Measurements from ENCODE around the gene RIF1. TPM values are rescaled to one million over a fixed set of nuclear protein-coding genes. Genes with fewer than 3 reads are reported as not detected.

RIF1 gene
- total RNA-seq, 6 donors from 2014 or later = 14.1 to 51.7 (median 29.2) TPM

DNA sequence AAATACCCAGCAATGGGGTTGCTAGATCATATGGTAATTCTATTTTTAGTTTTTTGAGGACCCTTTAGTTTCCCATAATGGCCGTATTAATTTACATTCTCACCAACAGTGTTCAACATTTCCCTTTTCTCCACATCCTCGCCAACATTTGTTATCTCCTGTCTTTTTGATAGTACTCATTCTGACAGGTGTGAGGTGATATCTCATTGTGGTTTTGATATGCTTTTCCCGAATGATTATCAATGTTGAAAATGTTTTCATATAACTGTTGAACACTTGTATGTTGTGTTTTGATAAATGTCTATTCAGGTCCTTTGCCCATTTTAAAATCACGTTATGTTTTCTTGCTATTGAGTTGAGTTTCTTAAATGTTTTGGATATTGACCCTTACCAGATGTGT is 5.8 kb upstream of the RIF1 start:
- Histone ChIP-seq H3K27me3 (no peaks in the 10 kb centered on the region), H3K4me3 (no peak overlapping the region), H3K9me3 (no peaks in the 10 kb centered on the region), H3K4me1 (no peaks in the 10 kb centered on the region), H3K36me3 (no peaks in the 10 kb centered on the region), H3K27ac (no peak overlapping the region)
- ATAC-seq (ENCODE audit: low FRiP score in 2 of 2) (no peak), DNase-seq (no peak)
- no peak for TF ChIP-seq POLR2A (IDR thresholded peaks at IDR 0.05)
- TF ChIP-seq, protein P1, sequence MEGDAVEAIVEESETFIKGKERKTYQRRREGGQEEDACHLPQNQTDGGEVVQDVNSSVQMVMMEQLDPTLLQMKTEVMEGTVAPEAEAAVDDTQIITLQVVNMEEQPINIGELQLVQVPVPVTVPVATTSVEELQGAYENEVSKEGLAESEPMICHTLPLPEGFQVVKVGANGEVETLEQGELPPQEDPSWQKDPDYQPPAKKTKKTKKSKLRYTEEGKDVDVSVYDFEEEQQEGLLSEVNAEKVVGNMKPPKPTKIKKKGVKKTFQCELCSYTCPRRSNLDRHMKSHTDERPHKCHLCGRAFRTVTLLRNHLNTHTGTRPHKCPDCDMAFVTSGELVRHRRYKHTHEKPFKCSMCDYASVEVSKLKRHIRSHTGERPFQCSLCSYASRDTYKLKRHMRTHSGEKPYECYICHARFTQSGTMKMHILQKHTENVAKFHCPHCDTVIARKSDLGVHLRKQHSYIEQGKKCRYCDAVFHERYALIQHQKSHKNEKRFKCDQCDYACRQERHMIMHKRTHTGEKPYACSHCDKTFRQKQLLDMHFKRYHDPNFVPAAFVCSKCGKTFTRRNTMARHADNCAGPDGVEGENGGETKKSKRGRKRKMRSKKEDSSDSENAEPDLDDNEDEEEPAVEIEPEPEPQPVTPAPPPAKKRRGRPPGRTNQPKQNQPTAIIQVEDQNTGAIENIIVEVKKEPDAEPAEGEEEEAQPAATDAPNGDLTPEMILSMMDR (IDR thresholded peaks at IDR 0.05) = no peak
- no peak for TF ChIP-seq EP300 (IDR thresholded peaks at IDR 0.05)
- no peak for TF ChIP-seq POLR2AphosphoS5 (IDR thresholded peaks at IDR 0.05)
- WGBS, 2 donors = 71 to 82% methylated on average over 4 of the region's 4 CpGs

DNA sequence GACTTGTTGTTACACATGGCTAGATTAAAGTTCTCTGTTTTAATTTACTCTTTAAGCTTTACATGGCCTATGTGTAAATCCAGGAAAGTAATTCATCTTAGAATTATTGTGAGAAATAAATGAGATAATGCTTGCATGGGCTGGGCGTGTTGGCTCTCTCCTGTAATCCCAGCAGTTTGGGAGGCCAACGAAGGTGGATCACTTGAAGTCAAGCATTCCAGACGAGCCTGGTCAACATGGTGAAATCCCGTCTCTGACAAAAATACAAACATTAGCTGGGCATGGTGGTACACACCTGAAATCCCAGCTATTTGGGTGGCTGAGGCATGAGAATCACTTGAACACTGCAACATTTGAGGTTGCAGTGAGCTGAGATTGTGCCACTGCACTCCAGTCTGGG is 4.3 kb upstream of the RIF1 start:
- Histone ChIP-seq H3K27me3 (no peaks in the 10 kb centered on the region), H3K27ac (no peak overlapping the region), H3K36me3 (no peaks in the 10 kb centered on the region), H3K4me3 (no peak overlapping the region), H3K4me1 (peaks cover 0 to 4% (median 0%) of the 10 kb centered on the region in 4 donors), H3K9me3 (no peaks in the 10 kb centered on the region)
- TF ChIP-seq POLR2AphosphoS5 (IDR thresholded peaks at IDR 0.05) = no peak
- no peak for TF ChIP-seq EP300 (IDR thresholded peaks at IDR 0.05)
- TF ChIP-seq, protein P1 (IDR thresholded peaks at IDR 0.05) = no peak
- no peak for TF ChIP-seq POLR2A (IDR thresholded peaks at IDR 0.05)
- DNase-seq (no peak), ATAC-seq (ENCODE audit: low FRiP score in 2 of 2) (no peak)
- WGBS, 2 donors = 91 to 94% methylated on average over 4 of the region's 4 CpGs

DNA sequence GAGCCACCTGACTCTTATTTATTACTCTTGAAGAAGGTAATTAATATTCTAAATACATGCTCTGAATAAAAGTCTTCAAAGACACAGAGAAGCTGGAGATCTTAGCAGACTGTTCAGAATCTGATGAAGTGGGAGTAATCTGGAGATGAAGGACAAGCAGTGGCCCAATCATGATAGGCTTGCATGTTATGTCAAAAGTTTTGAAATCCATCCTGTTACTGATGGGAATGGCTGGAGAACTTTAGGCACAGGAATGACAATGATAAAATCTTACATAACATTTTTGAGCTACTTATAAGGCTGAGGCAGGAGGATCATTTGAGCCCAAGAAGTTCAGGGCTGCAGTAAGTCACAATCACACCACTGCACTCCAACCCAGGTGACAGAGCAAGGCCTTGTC is 2.4 kb upstream of the RIF1 start:
- no peaks in the 10 kb centered on the region for H3K9me3 ChIP-seq
- ATAC-seq (ENCODE audit: low FRiP score in 2 of 2) (no peak), DNase-seq (no peak)
- H3K27me3 ChIP-seq = no peaks in the 10 kb centered on the region
- peaks cover 11 to 16% (median 14%) of the 10 kb centered on the region in 4 donors for H3K4me1 ChIP-seq
- no peak overlapping the region for H3K27ac ChIP-seq
- H3K4me3 ChIP-seq = no peak overlapping the region
- TF ChIP-seq POLR2AphosphoS5 (IDR thresholded peaks at IDR 0.05) = no peak
- no peak for TF ChIP-seq EP300 (IDR thresholded peaks at IDR 0.05)
- TF ChIP-seq POLR2A (IDR thresholded peaks at IDR 0.05) = no peak
- TF ChIP-seq, protein P1 (IDR thresholded peaks at IDR 0.05) = no peak
- H3K36me3 ChIP-seq = peaks cover 0 to 6% (median 0%) of the 10 kb centered on the region in 4 donors

DNA sequence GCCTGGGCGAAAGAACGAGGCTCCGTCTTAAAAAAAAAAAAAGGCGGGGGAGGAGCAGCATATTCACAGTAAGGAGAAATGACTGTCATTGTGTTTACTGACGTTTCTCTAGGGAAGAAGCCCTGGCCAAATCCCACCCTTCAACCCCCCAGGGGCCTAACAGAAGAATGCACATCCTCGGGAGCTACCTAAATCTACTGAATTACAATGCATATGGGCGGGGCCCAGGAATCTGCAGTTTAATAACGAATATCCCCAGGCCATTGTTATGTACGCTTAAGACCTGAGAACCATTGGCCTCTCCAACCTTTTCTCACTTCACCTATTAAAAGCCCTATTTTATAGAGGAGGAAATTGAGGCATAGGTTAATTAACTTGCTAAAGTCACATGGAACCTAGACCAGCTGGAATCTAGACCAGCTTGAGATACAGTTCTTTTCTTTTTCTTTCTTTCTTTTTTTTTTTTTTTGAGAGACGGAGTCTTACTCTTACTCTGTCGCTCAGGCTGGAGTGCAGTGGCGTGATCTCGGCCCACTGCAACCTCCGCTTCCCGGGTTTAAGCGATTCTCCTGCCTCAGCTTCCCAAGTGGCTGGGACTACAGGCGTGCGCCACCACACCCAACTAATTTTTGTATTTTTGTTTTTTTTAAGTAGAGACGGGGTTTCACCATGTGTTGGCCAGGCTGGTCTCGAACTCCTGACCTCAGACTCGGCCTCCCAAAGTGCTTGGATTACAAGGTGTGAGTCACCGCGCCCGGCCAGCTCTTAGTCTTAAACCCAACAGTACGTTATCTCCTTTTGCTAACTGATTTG is 708 bp upstream of the RIF1 start:
- no peaks in the 10 kb centered on the region for H3K27me3 ChIP-seq
- ATAC-seq (ENCODE audit: low FRiP score in 2 of 2) = no peak
- H3K9me3 ChIP-seq = no peaks in the 10 kb centered on the region
- no peak for DNase-seq
- H3K4me3 ChIP-seq = peak overlapping the region in 3 of 4 donors; percentile 73 to 98 (median 94)
- TF ChIP-seq EP300 (IDR thresholded peaks at IDR 0.05) (no peak), POLR2AphosphoS5 (IDR thresholded peaks at IDR 0.05) (no peak), POLR2A (IDR thresholded peaks at IDR 0.05) (no peak)
- TF ChIP-seq, protein P1 (IDR thresholded peaks at IDR 0.05) = no peak
- peaks cover 11 to 16% (median 14%) of the 10 kb centered on the region in 4 donors for H3K4me1 ChIP-seq
- H3K27ac ChIP-seq = peak overlapping the region in 2 of 4 donors; percentile 94 to 98
- WGBS, 2 donors = 88 to 95% methylated on average over 25 of the region's 25 CpGs
- peaks cover 0 to 22% (median 3%) of the 10 kb centered on the region in 4 donors for H3K36me3 ChIP-seq

Measured in upper lobe of left lung (tissue), 6 donors.